MM.1S (cell line): ENCODE data around the gene ANXA11.

Experiments
- EZH2 ChIP-seq: fragments of 300-600 bp; sonication (generic); optimal IDR thresholded peaks from 2 replicates; pipeline ENCODE3; 2017; ENCODE audit warnings: low read depth, mild to moderate bottlenecking, antibody characterized with exemption, low read length, mixed read lengths
- EZH2phosphoT487 ChIP-seq: fragments of 300-600 bp; sonication (generic); IDR thresholded peaks from 2 replicates; pipeline ENCODE4 v1.6.1; 2018; ENCODE audit warnings: antibody characterized with exemption, low read length
- TF ChIP-seq, protein P1 (sequence below): fragments of 300-600 bp; sonication (generic); IDR thresholded peaks from 2 replicates; pipeline ENCODE4 v1.5.1; 2016; ENCODE audit warnings: antibody characterized with exemption, low read length, mixed read lengths

DNA sequence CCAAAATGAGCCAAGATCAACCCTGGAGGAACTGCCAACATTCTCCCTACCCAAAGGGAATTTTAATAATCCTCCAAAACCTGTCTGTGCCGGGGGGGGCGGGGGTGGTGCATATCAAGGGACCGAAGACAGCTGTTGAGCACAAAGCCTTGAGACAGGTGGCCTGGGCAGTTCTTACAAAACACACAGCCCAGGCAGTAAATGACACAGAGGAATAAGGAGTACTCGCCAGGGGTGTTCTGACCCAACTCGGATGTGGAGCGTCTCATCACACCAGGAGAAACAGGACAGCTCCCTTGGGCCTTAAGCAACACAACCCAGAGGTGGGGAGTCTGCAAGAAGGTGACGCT, 37.2 kb downstream of the ANXA11 start:
- TF ChIP-seq, protein P1, sequence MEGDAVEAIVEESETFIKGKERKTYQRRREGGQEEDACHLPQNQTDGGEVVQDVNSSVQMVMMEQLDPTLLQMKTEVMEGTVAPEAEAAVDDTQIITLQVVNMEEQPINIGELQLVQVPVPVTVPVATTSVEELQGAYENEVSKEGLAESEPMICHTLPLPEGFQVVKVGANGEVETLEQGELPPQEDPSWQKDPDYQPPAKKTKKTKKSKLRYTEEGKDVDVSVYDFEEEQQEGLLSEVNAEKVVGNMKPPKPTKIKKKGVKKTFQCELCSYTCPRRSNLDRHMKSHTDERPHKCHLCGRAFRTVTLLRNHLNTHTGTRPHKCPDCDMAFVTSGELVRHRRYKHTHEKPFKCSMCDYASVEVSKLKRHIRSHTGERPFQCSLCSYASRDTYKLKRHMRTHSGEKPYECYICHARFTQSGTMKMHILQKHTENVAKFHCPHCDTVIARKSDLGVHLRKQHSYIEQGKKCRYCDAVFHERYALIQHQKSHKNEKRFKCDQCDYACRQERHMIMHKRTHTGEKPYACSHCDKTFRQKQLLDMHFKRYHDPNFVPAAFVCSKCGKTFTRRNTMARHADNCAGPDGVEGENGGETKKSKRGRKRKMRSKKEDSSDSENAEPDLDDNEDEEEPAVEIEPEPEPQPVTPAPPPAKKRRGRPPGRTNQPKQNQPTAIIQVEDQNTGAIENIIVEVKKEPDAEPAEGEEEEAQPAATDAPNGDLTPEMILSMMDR: no peak
- TF ChIP-seq EZH2: no peak
- no peak for TF ChIP-seq EZH2phosphoT487
